ENCODE results near the gene TYW1. TPM values are rescaled to one million over a fixed set of nuclear protein-coding genes. Genes with fewer than 3 reads are reported as not detected.
"Not testable (repeated sequence)": the region's sequence is repeated elsewhere in the genome, so short reads cannot be mapped to it uniquely, and the experiment has no call there.

Gene TYW1
- total RNA-seq, 1 donor from 2014 or later = 16.6 TPM

DNA sequence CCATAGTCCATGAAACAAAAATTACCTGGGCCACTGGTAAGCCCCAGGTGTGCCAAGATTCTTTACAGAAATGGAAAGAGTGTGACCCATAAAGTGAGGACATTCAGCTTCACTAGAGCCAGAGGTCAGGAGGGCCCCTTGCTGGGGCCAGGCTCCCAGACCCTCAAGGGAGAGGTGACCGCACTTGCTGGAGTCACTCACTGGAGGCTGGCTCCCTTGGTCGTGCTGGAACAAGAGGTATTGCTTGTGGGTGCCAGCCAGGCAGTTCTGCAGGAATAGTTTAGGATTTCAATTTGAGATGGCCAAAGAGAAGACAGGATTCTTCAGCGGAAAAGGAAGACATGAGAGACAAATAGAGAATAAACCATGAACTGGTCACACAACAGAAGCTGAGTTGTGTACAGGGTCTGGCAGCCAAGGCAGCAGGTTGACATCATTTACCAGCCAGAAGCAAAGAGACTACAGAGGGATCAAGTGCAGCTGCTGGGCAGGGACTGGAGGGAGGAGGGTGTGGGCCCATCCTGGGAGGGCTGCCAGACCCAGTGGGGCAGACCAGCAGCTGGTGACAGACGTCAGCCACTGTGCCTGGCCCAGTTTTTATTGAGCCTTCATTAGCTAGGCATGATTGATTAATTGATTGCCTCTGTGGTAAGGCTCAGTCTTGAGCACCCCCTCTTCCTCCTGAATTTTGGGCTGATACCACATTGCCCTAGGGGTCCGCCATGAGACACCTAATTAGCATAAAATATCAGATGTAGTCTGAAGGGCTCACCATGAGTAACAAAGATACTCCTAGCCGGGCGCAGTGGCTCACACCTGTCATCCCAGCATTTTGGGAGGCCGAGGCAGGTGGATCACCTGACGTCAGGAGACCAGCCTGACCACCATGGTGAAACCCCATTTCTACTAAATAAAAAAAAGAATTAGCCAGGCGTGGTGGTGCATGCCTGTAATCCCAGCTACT is 40.1 kb downstream of the TYW1 start:
- H3K9ac ChIP-seq (ENCODE audit: low read length); H3K27ac ChIP-seq (ENCODE audit: low read depth, low read length): not testable (repeated sequence)

DNA sequence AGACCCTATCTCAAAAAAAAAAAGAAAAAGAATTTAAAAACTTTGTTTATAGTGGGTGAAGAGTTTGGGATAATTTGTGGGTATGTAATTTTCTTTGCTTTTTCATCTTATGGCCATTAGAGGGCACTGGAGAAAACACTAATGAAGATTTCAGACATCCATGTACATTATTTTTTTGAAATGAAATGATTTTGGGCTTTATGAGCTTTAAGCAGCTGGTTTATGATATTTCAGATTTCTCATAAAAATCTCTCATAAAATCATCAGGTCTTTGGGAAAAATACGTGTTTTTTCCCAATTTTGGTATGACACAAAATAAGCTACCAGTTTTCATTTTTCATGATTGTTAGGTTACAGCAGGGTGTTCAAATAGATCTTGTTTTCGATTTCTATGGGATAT is 44.2 kb downstream of the TYW1 start:
- peak overlapping the region; percentile 38 for H3K9ac ChIP-seq (ENCODE audit: low read length)
- H3K36me3 ChIP-seq (ENCODE audit: insufficient read depth, low read length); H3K4me3 ChIP-seq (ENCODE audit: insufficient read depth, low read depth, low read length); FAIRE-seq; H4K20me1 ChIP-seq (ENCODE audit: insufficient read depth, low read length); H3K79me2 ChIP-seq (ENCODE audit: insufficient read depth, low read length); H3K4me2 ChIP-seq (ENCODE audit: low read length); DNase-seq (ENCODE audit: low read depth); H3K27me3 ChIP-seq (ENCODE audit: insufficient read depth, low read length); H3K27me3 Mint-ChIP-seq (ENCODE audit: low read depth, unreplicated experiment); H3K9me3 Mint-ChIP-seq (ENCODE audit: unreplicated experiment); H3K4me3 Mint-ChIP-seq (ENCODE audit: unreplicated experiment); H3K36me3 Mint-ChIP-seq (ENCODE audit: low read depth, unreplicated experiment); H2AFZ ChIP-seq (ENCODE audit: low read depth, low read length); H3K9me3 ChIP-seq (ENCODE audit: insufficient read depth, low read depth, low read length): not testable (repeated sequence)
- peaks cover 13% of the 10 kb centered on the region for H3K4me1 ChIP-seq (ENCODE audit: insufficient read depth, low read length)
- peak overlapping the region; percentile 19 for H3K27ac ChIP-seq (ENCODE audit: low read depth, low read length)
- TF ChIP-seq CTCF (IDR thresholded peaks at IDR 0.05; ENCODE audit: insufficient read depth, low read depth, low read length) = peak; percentile 19
- Mint-ChIP-seq H3K4me1 (ENCODE audit: low read depth, unreplicated experiment) (peaks cover 19% of the 10 kb centered on the region), H3K27ac (ENCODE audit: unreplicated experiment) (peak overlapping the region; percentile 53)

More for the DNA sequence above, 40.1 kb downstream of the TYW1 start:
- not testable (repeated sequence) for H3K27ac Mint-ChIP-seq (ENCODE audit: unreplicated experiment); H3K27me3 ChIP-seq (ENCODE audit: insufficient read depth, low read length); H3K4me3 ChIP-seq (ENCODE audit: insufficient read depth, low read depth, low read length); H4K20me1 ChIP-seq (ENCODE audit: insufficient read depth, low read length); H3K9me3 Mint-ChIP-seq (ENCODE audit: unreplicated experiment); H3K9me3 ChIP-seq (ENCODE audit: insufficient read depth, low read depth, low read length); FAIRE-seq; H3K4me1 Mint-ChIP-seq (ENCODE audit: low read depth, unreplicated experiment); DNase-seq (ENCODE audit: low read depth); H3K4me3 Mint-ChIP-seq (ENCODE audit: unreplicated experiment); H3K4me1 ChIP-seq (ENCODE audit: insufficient read depth, low read length); H3K79me2 ChIP-seq (ENCODE audit: insufficient read depth, low read length); H2AFZ ChIP-seq (ENCODE audit: low read depth, low read length); H3K27me3 Mint-ChIP-seq (ENCODE audit: low read depth, unreplicated experiment); H3K36me3 ChIP-seq (ENCODE audit: insufficient read depth, low read length); H3K4me2 ChIP-seq (ENCODE audit: low read length)
- H3K36me3 Mint-ChIP-seq (ENCODE audit: low read depth, unreplicated experiment) = peaks cover 14% of the 10 kb centered on the region

DNA sequence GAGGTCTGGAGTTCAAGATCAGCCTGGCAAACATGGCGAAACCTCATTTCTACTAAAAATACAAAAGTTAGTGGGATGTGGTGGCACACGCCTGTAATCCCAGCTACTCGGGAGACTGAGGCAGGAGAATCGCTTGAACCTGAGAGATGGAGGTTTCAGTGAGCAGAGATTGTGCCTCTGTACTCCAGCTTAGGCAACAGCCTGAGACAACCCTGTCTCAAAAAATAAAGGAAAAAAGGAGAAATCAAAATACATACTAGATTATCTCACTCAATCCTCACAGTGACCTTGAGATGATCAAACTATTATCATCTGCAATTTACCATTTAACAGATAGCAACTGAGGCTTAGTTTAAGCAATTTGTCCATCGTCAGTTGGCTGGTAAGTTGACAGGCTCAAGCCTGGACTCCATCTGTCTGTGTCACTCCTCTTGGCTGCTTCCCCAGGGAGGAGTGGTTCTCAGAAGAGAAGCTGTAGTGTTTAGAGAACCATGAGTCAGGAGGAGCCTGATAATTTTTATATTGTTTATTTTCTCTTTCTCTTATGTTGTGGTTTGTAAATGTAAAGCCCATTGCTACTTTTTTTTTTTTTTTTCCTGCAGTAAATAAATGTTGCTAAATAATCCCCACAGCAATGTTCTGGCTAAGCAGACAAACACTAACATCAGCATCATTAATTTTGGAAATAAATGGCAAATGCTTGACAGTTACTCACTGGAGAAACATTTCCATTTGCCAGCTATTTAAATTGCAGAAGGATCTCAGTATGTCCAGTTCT is 46.3 kb downstream of the TYW1 start:
- H3K79me2 ChIP-seq (ENCODE audit: insufficient read depth, low read length); H3K4me3 ChIP-seq (ENCODE audit: insufficient read depth, low read depth, low read length); H3K9me3 ChIP-seq (ENCODE audit: insufficient read depth, low read depth, low read length); H3K27me3 Mint-ChIP-seq (ENCODE audit: low read depth, unreplicated experiment); H3K36me3 Mint-ChIP-seq (ENCODE audit: low read depth, unreplicated experiment); H3K36me3 ChIP-seq (ENCODE audit: insufficient read depth, low read length); H4K20me1 ChIP-seq (ENCODE audit: insufficient read depth, low read length); H3K4me3 Mint-ChIP-seq (ENCODE audit: unreplicated experiment); H2AFZ ChIP-seq (ENCODE audit: low read depth, low read length); H3K9me3 Mint-ChIP-seq (ENCODE audit: unreplicated experiment); H3K27me3 ChIP-seq (ENCODE audit: insufficient read depth, low read length): not testable (repeated sequence)
- Histone ChIP-seq H3K4me1 (ENCODE audit: insufficient read depth, low read length) (peaks cover 13% of the 10 kb centered on the region), H3K27ac (ENCODE audit: low read depth, low read length) (peak overlapping the region; percentile 18), H3K4me2 (ENCODE audit: low read length) (peak overlapping the region; percentile 58), H3K9ac (ENCODE audit: low read length) (peak overlapping the region; percentile 7)
- FAIRE-seq (peak; percentile 45), DNase-seq (ENCODE audit: low read depth) (peak; percentile 72)
- peaks cover 19% of the 10 kb centered on the region for H3K4me1 Mint-ChIP-seq (ENCODE audit: low read depth, unreplicated experiment)
- H3K27ac Mint-ChIP-seq (ENCODE audit: unreplicated experiment) = peak overlapping the region; percentile 80

DNA sequence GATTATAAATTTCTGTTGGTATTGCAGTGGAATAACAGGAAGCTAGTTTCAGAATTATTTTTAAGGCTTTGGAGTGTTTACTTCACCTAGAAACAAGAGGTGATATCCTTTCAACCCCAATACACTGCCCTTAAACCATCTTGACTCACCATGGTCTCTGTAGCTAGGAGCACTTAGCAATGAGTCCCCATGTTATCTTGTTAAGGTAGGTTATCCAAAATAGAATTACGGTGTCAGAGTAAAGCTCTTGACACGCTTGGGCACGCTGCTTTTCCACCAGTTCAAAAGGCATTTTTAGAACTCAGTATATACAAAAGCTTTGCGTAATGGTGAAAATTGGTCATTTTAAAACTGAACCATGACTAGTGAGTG is 46.9 kb downstream of the TYW1 start:
- H3K27ac Mint-ChIP-seq (ENCODE audit: unreplicated experiment) = peak overlapping the region; percentile 53

More for the DNA sequence above, 46.9 kb downstream of the TYW1 start:
- H3K4me3 Mint-ChIP-seq (ENCODE audit: unreplicated experiment); H3K27me3 ChIP-seq (ENCODE audit: insufficient read depth, low read length); H3K27me3 Mint-ChIP-seq (ENCODE audit: low read depth, unreplicated experiment); H3K9me3 ChIP-seq (ENCODE audit: insufficient read depth, low read depth, low read length); DNase-seq (ENCODE audit: low read depth); H4K20me1 ChIP-seq (ENCODE audit: insufficient read depth, low read length); H3K36me3 ChIP-seq (ENCODE audit: insufficient read depth, low read length); H2AFZ ChIP-seq (ENCODE audit: low read depth, low read length); H3K4me3 ChIP-seq (ENCODE audit: insufficient read depth, low read depth, low read length); H3K9me3 Mint-ChIP-seq (ENCODE audit: unreplicated experiment); FAIRE-seq; H3K9ac ChIP-seq (ENCODE audit: low read length); H3K79me2 ChIP-seq (ENCODE audit: insufficient read depth, low read length); H3K36me3 Mint-ChIP-seq (ENCODE audit: low read depth, unreplicated experiment): not testable (repeated sequence)
- Histone ChIP-seq H3K27ac (ENCODE audit: low read depth, low read length) (peak overlapping the region; percentile 18), H3K4me2 (ENCODE audit: low read length) (peak overlapping the region; percentile 58), H3K4me1 (ENCODE audit: insufficient read depth, low read length) (peaks cover 13% of the 10 kb centered on the region)
- peaks cover 19% of the 10 kb centered on the region for H3K4me1 Mint-ChIP-seq (ENCODE audit: low read depth, unreplicated experiment)
